HG03565 (cell line): ENCODE results near the gene PLOD3.

Source experiments
- ATAC-seq: cut with Tn5 transposase; IDR thresholded peaks from one replicate; pipeline ENCODE4 v1.9.1; 2021; ENCODE audit warnings: mild to moderate bottlenecking, moderate library complexity; ENCODE audit not compliant: unreplicated experiment

The PLOD3 gene

GRCh38 chr7:101239191-101239950, 22.0 kb upstream of the PLOD3 start:
- no peak for ATAC-seq

- ATAC-seq = no peak
Measured at GRCh38 chr7:101238226-101239182, 21.1 kb upstream of the PLOD3 start.

GRCh38 chr7:101237206-101238067, 20.1 kb upstream of the PLOD3 start, which contains the start of gene CLDN15:
CLDN15 (minus strand) TSS chr7:101237802; CDS start chr7:101237581, 221 bp downstream.
- no peak for ATAC-seq

GRCh38 chr7:101236292-101236835, 19.0 kb upstream of the PLOD3 start:
- ATAC-seq = no peak

DNA sequence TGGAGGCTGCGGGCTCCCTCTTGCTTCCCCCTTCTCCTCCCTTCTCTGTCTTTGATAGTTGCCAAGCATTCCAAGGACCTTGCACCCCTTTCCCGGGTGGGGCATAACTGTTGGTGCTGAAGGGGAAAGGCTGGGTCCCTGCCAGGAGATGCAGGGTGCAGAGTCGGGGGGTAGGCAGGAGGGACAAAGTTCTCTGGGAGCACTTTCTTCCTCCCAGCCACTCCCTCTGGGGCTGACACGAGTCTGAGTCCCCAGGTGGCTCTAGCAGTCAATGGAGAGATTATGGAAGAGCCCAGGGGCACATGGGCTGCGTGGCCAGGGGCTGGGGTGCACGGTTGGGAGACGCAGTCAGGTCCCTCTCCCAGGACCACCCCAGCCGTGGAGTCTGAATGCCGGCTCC, 18.1 kb upstream of the PLOD3 start:
- ATAC-seq = no peak

DNA sequence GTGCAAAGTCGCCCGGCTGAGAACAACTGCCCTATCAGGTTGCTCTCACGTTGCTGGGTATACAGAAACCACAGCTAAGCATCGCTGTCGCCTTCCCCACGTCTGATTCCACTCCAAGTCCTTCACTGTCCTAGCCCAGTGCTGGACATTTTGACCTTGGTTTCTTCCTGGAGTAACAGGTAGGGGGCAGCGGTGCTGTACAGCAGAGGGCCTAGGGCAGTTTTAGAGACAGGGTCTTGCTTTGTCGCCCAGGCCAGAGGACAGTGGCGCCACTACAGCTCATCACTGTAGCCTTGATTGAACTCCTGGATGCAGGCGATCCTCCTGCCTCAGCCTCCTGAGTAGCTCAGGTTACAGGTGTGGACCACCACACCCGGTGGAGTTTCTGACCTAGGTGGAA, 17.7 kb upstream of the PLOD3 start:
- ATAC-seq = no peak

- ATAC-seq = no peak
Measured at GRCh38 chr7:101234636-101235035, 17.3 kb upstream of the PLOD3 start.

- ATAC-seq = no peak
Measured at GRCh38 chr7:101233907-101234547, 16.6 kb upstream of the PLOD3 start.

DNA sequence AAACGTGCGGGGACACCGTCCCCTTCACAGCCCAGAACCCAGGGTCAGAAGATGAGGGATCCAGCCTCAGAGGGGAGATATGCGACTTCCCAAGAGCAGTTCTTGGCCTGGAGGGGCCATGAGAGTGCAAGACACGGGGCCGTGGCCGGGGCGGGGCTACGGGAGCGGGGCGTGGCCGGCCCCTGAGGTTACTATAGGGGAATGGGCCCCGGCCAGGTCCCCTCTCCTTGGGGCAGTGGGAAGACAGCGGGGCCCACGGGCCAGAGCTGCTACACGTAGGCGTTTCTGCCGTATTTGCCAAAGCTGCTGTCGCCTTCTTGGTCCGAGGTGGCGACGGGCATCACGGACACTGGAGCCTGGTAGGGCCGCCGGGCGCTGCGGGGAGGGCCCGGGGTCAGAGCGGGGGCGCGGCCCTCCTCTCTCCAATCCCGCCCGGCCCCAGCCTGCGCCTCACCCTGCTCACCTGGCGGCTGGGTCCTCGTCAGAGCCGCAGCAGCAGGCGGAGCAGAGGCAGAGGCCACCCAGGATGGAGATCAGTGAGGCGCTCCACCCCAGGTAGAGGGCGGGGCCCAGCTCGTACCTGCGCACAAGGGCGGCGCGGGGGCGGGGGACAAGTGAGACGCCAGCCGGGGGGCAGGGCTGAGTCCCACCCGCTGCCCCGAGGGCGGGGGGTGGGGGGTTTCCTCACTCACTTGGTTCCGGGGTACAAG, 14.9 kb upstream of the PLOD3 start:
- ATAC-seq = no peak

DNA sequence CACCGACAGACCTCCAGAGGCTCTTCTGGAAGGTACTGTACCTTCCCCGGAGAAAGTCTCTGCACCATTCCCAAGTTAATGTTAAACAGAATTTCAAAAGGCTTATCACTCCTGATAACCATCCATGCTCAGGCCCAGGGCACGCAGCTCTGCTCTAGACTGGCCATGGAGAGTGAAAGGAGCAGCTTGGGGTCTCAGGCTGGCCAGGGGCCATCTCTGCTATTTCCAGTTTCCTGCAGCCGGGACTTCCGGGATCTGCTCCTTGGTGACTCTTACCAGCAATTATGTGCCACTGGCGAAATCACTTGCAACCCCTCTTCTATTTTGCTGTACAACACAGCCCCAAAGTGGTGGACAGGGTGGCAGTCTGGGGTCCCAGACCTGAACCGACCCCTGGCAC, 14.3 kb upstream of the PLOD3 start:
- no peak for ATAC-seq

- no peak for ATAC-seq
Measured at GRCh38 chr7:101226721-101227120, 9.3 kb upstream of the PLOD3 start.

DNA sequence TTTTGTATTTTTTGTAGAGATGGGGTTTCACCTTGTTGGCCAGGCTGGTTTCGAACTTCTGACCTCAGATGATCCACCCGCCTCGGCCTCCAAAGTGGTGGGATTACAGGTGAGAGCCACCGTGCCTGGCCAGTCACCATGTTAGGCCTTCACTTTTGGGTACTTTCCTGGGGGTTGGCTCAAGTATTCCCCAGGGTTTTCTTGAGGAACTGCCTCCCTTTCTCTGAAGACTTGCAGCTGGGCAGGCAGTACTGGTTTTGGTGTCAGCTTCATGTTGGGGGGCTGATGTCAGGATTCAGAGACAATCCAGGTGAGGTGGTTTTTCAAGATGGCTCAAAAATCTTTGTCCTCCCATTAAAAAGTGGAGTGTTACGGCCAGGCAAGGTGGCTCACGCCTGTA, 8.3 kb upstream of the PLOD3 start:
- no peak for ATAC-seq

GRCh38 chr7:101223528-101223927, 6.1 kb upstream of the PLOD3 start:
- ATAC-seq = no peak

DNA sequence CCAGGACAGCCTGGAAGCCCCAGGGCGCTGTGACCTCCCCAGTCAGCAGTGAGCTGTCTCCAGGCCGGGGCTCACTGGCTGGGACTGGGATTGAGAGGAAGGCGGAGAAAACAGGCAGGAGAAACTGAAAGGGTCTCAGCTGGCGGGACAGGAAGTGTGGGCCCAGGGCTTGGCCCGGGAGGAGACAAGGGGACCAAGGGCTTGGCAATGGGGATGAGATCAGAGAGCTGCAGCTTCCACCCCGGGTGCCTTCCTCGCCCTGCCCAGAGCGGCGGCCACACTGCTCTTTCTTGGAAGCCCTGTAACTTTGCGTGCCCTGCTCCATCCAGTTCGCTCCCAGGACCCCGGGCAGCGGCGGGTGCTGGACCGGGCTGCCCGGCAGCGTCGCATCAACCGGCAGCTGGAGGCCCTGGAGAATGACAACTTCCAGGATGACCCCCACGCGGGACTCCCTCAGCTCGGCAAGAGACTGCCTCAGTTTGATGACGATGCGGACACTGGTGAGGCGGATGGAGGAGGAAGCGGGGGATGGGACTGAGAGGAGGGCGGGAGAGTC, 5.0 kb upstream of the PLOD3 start:
- ATAC-seq = no peak

DNA sequence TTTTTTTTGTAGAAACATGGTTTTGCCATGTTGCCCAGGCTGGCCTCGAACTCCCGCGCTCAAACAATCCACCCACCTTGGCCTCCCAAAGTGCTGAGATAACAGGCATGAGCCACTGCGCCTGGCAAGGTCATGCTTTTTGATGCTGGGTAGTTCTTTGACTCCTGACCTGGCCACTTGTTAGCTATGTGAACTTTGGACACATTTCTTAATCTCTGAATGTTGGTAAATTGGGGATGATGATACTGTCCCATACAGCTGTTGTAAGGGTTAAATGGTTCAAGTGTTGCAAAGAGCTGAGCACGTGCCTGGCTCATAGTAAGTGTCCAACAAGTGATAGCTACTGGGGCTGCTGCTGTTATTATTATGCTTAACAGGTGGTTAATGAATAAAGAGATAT, 2.9 kb upstream of the PLOD3 start:
- no peak for ATAC-seq

DNA sequence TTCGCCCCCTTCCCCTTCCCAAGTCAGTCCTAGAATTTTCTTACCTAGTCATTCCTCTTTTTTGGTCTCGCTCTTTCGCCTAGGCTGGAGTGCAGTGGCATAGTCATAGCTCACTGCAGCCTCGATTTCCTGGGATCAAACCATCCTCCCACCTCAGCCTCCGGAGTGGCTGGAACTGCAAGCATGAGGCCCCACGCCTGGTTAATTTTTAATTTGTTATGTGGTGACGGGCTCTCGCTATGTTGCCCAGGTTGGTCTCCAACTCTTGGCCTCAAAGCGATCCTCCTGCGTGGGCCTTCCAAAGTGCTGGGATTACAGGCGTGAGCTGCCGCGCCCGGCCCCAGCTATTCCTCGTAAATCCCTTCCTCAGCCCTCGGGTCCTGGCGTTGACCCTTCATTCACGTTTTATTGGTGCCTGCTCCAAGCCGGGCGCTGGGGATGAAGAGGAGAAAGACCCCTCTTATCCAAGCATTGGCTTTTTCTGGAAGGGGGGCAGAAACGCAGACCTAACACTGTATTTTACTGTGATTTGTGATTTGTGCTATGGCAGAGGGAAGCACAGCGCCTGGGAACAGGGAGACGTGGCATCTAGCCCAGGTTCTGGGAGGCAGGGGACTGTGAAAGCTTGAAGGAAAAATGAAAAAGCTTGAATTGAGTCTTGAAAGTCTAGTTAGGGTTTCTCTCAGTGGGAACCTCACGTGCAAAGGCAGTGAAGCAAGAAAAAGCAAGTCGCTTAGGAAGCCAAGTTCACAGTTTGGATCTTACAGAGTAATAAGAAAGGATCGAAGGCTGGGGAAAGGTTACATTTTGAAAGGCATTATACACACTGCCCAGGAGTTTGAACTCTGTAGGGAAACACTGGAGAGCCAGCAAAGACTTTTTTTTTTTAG, 1.1 kb upstream of the PLOD3 start:
- no peak for ATAC-seq

DNA sequence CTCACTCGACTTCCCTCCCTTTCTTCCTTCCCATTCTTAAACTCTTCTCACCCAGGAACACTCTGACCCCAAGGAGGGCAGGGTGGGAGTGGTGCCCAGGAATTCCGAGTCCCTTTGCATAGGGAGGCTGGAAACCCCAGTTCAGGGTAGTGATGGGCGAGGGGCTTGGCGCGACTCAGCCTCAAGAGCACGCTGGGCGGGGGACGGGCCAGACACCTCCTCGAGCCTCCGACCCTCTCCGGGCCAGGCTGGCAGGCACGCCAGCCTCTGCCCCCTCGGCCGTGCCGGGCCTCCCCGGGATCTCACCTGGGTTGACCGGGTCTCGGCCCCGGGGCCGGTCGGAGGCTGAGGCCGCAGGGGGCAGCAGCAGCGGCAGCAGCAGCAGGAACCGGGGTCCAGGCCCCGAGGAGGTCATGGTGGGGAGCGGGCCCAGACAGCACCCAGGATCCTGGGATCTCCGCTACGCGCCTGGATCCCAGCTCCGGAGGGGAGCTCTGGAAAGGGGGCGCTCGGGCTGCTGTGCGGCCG, 457 bp downstream of the PLOD3 start:
- ATAC-seq = peak; percentile 6
